ENCODE data around the gene RAB5B. TPM values are rescaled to one million over a fixed set of nuclear protein-coding genes. Genes with fewer than 3 reads are reported as not detected.

Gene RAB5B
- total and polyA plus RNA-seq, 2 experiments from 2014 or later: 87.9 to 154 TPM

DNA sequence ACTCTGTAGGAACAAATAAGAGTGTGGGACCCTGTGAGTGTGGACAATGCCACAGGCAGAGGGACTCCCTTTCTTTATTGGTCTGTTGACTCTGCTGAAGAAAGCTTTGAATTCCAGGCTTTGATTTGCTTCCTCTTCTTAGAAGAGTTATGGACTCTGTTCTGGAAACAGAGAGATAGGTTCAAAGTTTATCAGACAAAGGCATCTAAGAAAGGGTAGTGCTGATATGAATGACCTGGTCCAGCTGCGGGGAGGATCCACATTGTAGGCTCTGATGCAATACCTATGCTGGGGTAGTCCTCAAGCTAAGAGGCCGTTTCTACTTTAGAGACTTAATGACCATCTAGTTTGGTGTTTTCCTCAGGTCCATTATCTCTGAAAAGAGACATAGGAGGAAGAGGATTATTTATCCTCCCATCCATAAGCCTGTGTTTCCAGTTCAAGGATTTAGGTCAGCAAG, 36.3 kb downstream of the RAB5B start:
- Histone ChIP-seq H3K4me3 (no peak overlapping the region), H3K9me3 (ENCODE audit: low read depth) (no peaks in the 10 kb centered on the region), H3K27ac (no peak overlapping the region), H3K36me3 (no peaks in the 10 kb centered on the region), H3K4me1 (ENCODE audit: low read depth) (peaks cover 6% of the 10 kb centered on the region), H3K27me3 (no peaks in the 10 kb centered on the region)
- TF ChIP-seq, protein P1, sequence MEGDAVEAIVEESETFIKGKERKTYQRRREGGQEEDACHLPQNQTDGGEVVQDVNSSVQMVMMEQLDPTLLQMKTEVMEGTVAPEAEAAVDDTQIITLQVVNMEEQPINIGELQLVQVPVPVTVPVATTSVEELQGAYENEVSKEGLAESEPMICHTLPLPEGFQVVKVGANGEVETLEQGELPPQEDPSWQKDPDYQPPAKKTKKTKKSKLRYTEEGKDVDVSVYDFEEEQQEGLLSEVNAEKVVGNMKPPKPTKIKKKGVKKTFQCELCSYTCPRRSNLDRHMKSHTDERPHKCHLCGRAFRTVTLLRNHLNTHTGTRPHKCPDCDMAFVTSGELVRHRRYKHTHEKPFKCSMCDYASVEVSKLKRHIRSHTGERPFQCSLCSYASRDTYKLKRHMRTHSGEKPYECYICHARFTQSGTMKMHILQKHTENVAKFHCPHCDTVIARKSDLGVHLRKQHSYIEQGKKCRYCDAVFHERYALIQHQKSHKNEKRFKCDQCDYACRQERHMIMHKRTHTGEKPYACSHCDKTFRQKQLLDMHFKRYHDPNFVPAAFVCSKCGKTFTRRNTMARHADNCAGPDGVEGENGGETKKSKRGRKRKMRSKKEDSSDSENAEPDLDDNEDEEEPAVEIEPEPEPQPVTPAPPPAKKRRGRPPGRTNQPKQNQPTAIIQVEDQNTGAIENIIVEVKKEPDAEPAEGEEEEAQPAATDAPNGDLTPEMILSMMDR (IDR thresholded peaks at IDR 0.05; ENCODE audit: low read depth, low read length): no peak
- DNase-seq (ENCODE audit: low read depth in 1 of 2, low spot score in 1 of 2): no peak

DNA sequence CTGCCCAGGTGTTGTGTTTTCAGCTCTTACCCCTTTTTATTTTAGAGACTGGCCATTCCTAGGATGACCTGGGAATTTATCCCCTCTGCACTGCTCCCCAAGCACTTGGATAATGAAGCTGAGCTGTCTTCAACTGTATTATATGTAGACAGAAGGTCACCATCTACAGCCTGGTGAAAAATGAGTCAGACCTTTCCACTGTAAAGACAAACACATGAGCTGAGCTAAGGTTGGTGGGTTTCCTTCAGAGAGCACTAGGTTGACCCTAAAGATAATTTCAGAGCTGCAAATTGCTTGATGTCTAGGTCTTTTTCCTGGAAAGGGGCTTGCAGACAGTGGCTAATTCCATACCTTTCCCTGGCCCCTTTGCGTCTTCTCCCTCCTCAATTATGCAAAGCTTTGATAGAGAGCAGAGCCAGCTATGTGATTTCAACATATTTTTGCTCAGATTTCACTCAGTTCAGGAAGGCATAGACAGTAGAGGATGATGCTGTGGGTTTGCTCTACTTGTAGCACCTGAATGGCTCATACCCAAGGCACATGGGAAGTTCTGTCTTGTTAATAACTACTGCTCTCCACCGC, 37.7 kb downstream of the RAB5B start:
- no peaks in the 10 kb centered on the region for H3K9me3 ChIP-seq (ENCODE audit: low read depth)
- TF ChIP-seq, protein P1 (IDR thresholded peaks at IDR 0.05; ENCODE audit: low read depth, low read length): no peak
- no peak overlapping the region for H3K4me3 ChIP-seq
- H3K4me1 ChIP-seq (ENCODE audit: low read depth): peaks cover 6% of the 10 kb centered on the region
- no peaks in the 10 kb centered on the region for H3K27me3 ChIP-seq
- no peaks in the 10 kb centered on the region for H3K36me3 ChIP-seq
- DNase-seq (ENCODE audit: low read depth in 1 of 2, low spot score in 1 of 2): no peak
- H3K27ac ChIP-seq: no peak overlapping the region

DNA sequence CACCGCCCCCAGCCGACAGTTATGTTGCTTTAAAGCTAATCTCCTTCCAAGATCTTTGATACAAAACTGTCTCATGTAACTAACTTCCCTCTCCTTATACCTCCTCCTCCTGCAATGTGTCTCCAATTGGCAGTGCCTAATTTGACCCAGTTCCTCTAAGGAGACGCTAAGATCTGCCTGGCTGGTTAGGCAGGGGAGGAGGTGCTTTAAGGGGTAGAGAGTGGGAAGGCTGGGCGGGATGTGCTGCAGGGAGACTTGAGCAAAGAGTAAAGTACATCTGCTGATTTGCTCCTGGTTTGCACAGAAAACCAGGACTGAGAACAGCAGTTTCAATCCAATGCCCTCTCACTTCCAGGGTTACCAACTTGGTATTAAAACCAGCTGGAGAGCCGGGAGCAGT, 39.6 kb downstream of the RAB5B start:
- no peak for DNase-seq (ENCODE audit: low read depth in 1 of 2, low spot score in 1 of 2)

DNA sequence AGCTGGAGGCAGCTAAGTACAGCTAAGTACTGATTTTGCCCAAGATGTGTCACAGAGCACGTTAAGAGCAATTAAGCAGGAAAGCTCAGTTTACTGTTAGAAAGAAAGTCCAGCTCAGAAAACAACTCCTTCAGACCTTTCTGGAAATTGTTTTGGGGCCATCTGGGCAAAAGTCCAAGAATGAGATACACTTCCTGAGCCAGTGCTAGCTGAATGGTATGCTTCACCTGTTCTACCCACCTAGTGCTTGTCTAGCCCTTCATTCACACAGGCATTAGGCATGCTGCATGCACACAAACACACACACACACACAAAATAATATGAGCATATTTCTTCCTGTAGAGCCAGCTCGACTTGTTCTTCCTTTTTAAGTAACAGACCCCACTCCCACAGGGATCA, 40.3 kb downstream of the RAB5B start:
- Histone ChIP-seq H3K9me3 (ENCODE audit: low read depth) (no peaks in the 10 kb centered on the region), H3K27me3 (no peaks in the 10 kb centered on the region), H3K4me1 (ENCODE audit: low read depth) (peaks cover 2% of the 10 kb centered on the region), H3K36me3 (no peaks in the 10 kb centered on the region), H3K27ac (no peak overlapping the region), H3K4me3 (no peak overlapping the region)
- TF ChIP-seq, protein P1 (IDR thresholded peaks at IDR 0.05; ENCODE audit: low read depth, low read length): no peak
- no peak for DNase-seq (ENCODE audit: low read depth in 1 of 2, low spot score in 1 of 2)

More for the DNA sequence above, 39.6 kb downstream of the RAB5B start:
- Histone ChIP-seq H3K27ac (no peak overlapping the region), H3K9me3 (ENCODE audit: low read depth) (no peaks in the 10 kb centered on the region), H3K4me3 (no peak overlapping the region), H3K27me3 (no peaks in the 10 kb centered on the region), H3K36me3 (no peaks in the 10 kb centered on the region), H3K4me1 (ENCODE audit: low read depth) (peaks cover under 1% of the 10 kb centered on the region)
- TF ChIP-seq, protein P1 (IDR thresholded peaks at IDR 0.05; ENCODE audit: low read depth, low read length): no peak

DNA sequence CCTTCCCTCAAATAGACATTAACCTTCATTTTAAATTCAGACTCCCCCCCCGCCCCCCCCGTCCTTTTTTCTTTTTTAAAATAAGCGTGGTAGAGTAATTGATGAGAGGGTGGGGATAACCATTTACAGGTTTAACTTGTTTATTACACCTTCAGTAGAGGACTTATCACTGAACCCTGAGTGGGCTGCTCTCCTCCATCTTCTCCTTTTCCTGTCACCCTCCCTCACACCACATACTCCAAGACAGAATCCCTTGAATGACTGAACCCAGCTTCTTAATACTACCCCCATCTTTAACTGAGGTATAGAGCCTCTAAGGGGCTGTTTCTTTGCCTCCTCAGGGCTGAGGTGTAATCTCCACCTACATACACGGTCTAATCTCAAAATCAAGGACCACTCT, 43.3 kb downstream of the RAB5B start:
- Histone ChIP-seq H3K36me3 (no peaks in the 10 kb centered on the region), H3K4me1 (ENCODE audit: low read depth) (peaks cover 26% of the 10 kb centered on the region), H3K4me3 (no peak overlapping the region), H3K27ac (no peak overlapping the region), H3K27me3 (no peaks in the 10 kb centered on the region), H3K9me3 (ENCODE audit: low read depth) (no peaks in the 10 kb centered on the region)
- TF ChIP-seq, protein P1 (IDR thresholded peaks at IDR 0.05; ENCODE audit: low read depth, low read length): no peak
- no peak for DNase-seq (ENCODE audit: low read depth in 1 of 2, low spot score in 1 of 2)
